HUDEP-2 (cell line): Measurements from ENCODE around the gene CTNND2.
"Not testable (repeated sequence)": the region's sequence is repeated elsewhere in the genome, so short reads cannot be mapped to it uniquely, and the experiment has no call there.

Experiments used
- DNase-seq, 76 experiments: peaks; one replicate each; lab custom pipeline; 2025; ENCODE audit not compliant: unreplicated experiment in 76 of 76; lab: John Stamatoyannopoulos, UW

CTNND2 gene

DNA sequence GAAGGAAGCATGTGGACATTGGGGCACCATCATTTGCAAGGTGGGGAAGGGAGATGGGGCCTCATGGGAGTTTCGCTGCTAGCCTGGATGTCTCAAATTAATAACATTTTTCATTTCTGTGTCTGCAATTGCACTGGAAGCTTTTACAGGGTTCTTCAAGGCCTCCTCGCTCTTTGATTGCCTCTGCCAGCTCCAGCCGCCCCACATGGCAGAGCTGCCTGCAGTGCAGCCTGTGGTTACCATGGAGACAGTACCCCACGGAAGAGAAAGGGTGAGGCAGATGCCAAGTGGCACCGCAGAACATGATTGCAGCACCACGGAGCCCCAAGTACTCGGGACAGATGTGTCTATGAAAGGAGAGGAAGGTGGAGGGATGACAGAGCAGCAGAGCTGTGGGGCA, 25.4 kb downstream of the CTNND2 start:
- DNase-seq: no peak

GRCh38 chr5:11873587-11873986, 30.7 kb downstream of the CTNND2 start:
- DNase-seq: no peak

DNA sequence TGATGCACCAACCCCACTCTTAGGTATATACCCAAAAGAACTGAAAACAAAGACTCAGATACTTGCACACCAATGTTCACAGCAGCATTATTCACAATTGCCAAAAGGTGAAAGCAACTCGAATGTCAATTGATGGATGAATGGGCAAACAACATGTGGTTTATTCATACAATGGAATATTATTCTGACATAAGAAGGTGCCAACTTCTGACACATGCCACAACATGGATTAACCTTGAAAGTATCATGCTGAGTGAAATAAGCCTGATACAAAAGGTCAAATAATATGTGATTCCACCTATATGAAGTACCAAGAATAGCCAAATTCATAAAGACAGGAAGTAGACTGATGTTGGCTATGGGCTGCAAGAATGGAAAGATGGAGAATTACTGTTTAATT, 35.0 kb downstream of the CTNND2 start:
- no peak for DNase-seq

DNA sequence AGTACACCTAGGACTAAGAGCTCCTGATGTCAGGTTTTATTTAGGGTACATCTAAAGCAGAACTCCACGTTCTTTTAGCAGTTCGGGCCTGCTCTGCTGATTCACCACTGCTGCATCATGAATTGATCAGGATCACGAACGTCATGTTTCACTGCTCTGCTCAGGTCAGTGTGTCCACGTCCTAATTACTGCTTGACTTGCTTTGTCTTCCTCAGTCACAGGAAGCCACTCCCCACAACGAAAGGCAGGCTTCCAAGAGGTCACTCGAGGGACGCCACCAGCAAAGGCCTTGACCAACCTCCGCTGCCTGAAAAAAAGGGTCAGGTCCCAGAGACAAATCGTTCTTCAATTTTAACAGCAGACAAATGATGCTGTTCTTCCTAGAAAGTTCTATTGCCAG, 40.3 kb downstream of the CTNND2 start:
- no peak for DNase-seq

DNA sequence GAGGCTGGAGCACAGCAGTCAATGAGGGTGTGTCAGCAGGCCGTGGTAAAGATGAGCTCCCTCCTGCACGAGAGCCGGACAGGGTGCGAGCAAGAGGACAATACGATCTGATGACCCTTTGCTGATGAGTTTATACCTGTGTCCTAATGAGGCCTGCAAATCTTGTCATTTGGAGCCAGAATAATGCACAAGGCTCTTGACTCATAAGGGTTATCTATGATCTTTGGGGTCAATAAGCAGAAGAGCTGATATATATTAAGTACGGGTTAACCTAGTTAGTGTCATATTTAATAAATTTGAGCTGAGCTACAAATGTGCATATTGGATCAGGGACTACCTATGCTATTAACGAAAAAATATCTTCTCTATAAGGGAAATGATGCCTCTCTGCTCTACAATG, 46.9 kb downstream of the CTNND2 start:
- DNase-seq: no peak

DNA sequence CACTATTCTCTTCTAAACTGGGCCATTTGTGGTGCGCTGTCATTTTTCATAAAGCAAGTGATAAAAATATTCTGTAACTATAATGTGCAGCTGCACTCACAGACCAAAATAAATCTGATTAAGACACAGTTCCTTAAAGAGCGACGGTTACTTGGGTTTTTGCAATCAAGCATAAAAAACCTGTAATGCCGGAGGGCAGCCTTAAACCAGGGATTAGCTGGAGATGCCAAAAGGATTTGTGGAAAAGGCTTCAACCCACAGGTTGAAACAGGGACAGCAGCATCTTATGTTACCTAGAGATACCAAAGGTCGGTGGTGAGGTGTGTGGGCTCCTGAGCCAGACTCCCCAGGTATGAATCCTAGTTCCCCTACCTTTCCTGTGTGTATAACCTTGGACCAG, 49.3 kb downstream of the CTNND2 start:
- DNase-seq: no peak

DNA sequence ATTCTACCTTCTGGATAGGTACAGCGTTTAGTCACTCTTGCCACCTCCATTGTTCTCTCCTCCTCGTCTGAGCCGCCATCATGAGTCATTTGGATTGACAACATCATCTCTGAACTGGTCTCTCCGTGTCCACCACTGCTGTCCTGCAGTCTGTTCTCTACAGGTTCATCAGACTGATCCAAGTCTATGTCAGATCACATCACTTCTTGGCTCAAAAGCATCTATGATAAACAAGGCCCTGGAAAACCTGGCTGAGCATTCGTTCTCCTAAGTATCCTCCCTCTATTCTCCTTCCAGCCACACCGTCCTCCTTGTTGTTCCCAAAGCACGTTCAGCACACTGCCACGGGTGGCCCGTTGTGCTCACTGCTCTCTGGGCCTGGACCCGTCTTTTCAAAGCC, 50.5 kb downstream of the CTNND2 start:
- DNase-seq: no peak

- no peak for DNase-seq
Measured at GRCh38 chr5:11853140-11853539, 51.1 kb downstream of the CTNND2 start.

DNA sequence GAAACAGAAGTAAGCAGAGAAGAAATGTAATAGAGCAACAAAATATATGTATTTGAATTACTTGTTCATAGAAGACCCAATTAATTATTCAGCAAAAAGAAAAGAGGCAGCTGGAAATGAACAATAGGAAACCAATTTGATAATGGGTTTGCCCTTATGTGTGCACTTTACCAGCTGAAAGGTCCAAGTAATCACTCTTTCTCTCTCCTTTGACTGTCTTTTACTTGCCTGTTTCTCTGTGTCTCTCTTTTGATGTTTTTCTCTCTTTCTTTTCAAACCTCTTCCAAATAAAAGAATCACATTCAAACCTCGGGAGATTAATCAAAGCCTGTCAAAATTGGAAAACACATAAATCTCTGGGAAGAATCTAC, 51.5 kb downstream of the CTNND2 start:
- DNase-seq: no peak

DNA sequence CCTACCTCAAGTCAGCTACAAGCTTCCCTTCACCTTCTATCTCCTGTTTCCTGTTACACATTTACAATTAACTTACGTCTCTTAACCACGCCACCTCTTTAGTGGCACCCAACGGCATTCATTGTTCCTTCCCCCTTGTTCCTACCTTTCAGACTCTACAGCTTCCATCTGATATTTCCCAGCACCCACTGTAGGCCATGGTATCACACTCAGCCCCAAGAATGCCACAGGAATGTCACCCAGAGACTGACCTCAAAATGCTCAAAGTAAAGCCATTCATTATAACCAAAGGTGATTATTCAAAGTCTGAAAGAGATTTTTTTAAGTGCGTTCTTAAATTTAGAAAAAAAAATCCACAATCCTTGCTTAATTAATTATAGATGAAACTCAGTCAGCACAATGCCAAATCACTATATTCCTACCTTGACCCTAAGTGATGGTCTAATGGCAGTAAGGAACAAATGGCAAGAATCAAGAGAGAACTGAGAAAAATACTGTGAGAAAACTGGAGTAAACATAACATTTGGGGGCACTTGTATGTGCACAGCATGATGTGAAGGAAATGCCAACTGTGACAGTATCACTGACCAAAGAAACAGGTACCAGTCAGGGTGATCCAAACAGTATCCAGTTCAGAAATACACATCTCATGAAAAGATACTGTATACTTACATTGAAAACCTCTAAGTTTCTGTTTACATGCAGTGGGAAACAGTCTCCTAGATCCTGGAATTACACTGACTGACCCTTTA, 52.1 kb downstream of the CTNND2 start:
- no peak for DNase-seq

DNA sequence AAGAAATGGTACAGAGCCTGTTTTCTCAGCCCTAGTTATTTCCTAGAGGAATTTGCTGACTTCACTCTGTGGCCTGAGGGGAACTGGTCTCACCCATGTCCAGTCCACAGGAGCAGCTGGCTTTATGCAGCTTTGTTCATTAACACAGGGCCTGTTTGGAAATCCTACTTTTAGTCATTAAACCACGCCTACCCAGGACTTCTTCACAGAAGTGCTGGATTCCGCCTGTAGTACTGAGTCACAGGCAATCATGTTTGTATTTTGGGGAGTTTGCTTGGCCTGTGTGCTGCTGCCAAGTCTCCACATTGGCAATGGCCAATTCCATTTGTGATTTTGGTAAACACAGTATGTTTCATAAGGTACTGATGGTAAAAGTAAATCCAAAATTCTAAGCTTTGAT, 52.8 kb downstream of the CTNND2 start:
- no peak for DNase-seq

GRCh38 chr5:11828566-11828965, 75.7 kb downstream of the CTNND2 start:
- not testable (repeated sequence) for DNase-seq

DNA sequence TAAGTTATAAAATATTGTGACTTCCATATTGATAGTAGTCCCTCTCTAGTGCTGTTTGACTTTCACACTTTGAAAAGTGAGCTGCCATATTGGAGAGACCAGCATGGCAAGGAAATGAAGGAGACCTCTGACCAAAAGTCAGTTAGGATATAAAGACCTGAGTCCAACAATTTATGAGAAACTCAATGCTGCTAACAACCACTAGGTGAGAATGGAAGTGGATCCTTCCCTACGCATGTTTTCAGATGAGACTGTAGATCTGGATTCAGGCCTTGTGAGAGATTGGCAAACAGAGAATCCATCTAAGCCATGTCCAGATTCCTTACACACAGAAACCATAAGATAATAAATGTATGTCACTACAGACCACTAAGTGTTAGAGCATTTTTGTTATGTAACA, 81.6 kb downstream of the CTNND2 start:
- DNase-seq: no peak

GRCh38 chr5:11815916-11816315, 88.3 kb downstream of the CTNND2 start:
- no peak for DNase-seq

DNA sequence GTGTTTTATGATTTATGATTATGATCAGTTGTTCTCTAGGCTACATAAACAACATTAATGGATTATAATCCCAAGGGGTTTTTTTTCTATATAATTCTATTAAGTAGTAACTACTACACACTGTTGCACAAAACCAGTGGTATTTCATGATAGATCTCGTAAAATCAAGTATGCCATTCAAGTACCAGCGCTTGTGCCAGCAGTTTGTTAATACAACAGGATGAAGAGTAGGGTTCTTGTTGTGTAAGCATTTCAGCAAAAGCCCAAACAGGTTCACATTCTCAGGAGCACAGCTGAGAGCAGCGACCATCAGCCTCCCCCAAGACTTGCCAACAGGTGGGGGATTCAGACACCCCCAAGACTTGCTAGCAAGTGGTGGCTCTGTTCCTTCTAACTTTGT, 88.8 kb downstream of the CTNND2 start:
- DNase-seq: no peak

- DNase-seq: no peak
Measured at GRCh38 chr5:11814373-11814772, 89.9 kb downstream of the CTNND2 start.

DNA sequence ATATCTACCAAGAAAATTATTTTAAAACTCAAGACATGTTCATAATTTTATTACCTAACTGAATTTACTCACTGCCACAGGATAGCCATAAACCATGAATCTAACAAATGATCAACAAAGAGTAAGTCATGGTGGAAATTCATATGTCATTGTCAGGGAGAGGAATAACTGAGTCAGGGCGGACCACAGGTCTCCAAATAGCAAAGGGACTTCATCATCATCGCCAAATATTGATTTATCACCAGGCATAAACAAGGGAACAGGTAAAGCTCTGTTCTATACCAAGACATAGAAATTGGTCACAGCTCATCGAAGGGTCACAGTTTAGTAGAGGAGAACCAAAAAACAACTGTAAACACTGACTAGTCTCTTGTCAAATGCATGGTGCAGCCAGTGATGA, 94.8 kb downstream of the CTNND2 start:
- DNase-seq: no peak

DNA sequence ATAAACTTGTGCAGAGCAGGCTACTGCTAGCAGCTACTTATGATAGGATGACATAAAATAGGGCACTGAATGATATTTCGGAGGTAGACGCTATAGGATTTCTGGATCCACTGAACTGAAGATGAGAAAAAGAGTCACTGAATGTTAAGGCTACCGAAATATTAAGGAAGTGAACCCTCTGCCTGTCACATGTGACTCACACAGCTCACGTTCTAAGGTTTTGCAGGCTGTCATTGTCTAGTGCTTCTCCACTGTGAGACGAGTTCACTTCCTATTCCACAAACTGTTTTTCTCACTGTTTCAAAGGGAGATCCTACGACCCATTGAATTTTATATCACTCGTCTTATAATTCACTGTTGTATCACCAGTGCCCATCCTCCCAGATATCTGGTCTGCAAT, 100.8 kb downstream of the CTNND2 start:
- no peak for DNase-seq

DNA sequence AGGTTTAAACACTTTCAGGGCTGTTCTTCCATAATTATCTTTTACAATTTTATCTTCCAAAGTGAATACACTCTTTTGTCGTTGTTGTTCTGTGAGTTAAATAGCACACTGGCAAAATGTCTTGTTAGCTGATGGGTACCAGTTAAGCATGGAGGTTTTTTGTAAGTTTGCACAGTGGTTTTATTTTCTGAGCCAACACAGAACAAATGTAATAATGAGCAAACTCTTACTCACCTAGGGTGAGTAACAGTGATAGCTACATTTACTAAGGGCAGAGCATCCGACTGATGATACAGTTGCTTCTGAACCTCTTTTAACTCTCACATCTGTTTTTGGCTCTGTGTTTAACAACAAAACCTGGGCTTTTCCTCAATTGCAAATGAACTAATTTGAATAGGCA, 103.2 kb downstream of the CTNND2 start:
- no peak for DNase-seq

- no peak for DNase-seq
Measured at GRCh38 chr5:11797132-11797531, 107.1 kb downstream of the CTNND2 start.

DNA sequence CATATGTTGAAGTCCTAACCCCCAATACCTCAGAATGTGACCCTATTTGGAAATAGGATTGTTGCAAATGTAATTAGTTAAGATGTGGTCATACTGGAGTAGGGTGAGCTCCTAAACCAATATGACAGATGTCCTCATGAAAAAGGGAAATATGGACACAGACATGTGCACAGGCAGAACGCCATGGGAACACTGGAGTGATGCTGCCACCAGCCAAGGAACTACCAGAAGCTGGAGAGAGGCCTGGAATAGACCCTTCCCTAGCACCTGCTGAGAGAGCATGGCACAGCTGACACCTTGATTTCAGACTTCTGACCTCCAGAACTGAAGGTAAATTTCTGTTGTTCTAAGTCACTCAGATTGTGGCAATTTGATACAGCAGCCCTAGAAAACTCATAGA, 110.8 kb downstream of the CTNND2 start:
- no peak for DNase-seq

DNA sequence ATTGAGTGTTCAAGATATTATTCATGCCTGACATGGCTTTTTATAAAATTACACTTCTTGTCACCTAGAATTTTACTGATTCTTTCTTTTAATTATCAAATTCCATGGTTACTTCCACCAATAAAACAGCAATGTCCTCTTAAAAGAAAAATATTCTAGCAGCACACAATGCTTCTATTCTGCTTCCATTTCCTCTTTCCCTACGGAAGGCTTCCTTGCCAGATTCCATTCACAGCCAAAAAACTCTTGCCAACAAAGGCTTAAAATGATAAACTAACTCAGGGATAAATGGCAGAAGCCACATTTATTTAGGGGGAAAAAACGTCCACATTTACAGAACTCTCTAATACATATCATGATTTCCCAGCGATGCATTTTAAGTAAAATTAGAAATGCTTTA, 111.6 kb downstream of the CTNND2 start:
- DNase-seq: no peak

- no peak for DNase-seq
Measured at GRCh38 chr5:11791792-11792191, 112.5 kb downstream of the CTNND2 start.
